Right lobe of liver (tissue), 6 donors: Measurements from ENCODE around the gene MEGF9. TPM values are rescaled to one million over a fixed set of nuclear protein-coding genes. Genes with fewer than 3 reads are reported as not detected.

Experiments used
- ATAC-seq, 4 donors: fragments of 200-7000 bp; cut with Tn5 transposase; one replicate each; pipeline ENCODE4 v1.9.1; 2020; ENCODE audit warnings: mild to moderate bottlenecking in 4 of 4, moderate library complexity in 4 of 4
- DNase-seq, 3 donors: peaks; one replicate each; pipeline ENCODE4 v3.0.0-alpha.2; 2020
- H3K27ac ChIP-seq, 3 donors: fragments of 200-600 bp; one replicate each; pipeline ENCODE4 v1.8.0; 2022
- H3K27me3 ChIP-seq, 2 donors: fragments of 200-600 bp; one replicate each; pipeline ENCODE4 v1.8.0; 2022
- H3K36me3 ChIP-seq, 4 donors: fragments of 200-600 bp; sonication (generic) in 1 of 4; one replicate each; pipeline versions ENCODE4 v1.5.1 to v1.8.0; 2017 to 2022; ENCODE audit warnings: control low read depth in 1 of 4
- H3K4me1 ChIP-seq, 4 donors: fragments of 200-600 bp; sonication (generic) in 1 of 4; one replicate each; pipeline versions ENCODE4 v1.5.1 to v1.8.0; 2017 to 2022; ENCODE audit warnings: control low read depth in 1 of 4
- H3K4me3 ChIP-seq, 3 donors: fragments of 200-600 bp; one replicate each; pipeline ENCODE4 v1.8.0; 2022
- H3K9me3 ChIP-seq, 4 donors: fragments of 200-600 bp; sonication (generic) in 1 of 4; one replicate each; pipeline versions ENCODE4 v1.5.1 to v1.8.0; 2017 to 2022; ENCODE audit warnings: control low read depth in 1 of 4
- POLR2A ChIP-seq: fragments of 450-650 bp; IDR thresholded peaks from one replicate; pipeline ENCODE4 v1.6.1; 2017; ENCODE audit warnings: antibody characterized with exemption, mild to moderate bottlenecking
- WGBS: methylation state at CpG from one replicate; pipeline ENCODE4 v1.1.6; 2018; ENCODE audit warnings: low coverage, low lambda C conversion rate; ENCODE audit not compliant: insufficient coverage; ENCODE audit errors: missing lambda C conversion rate; 5-methylcytosine and 5-hydroxymethylcytosine counted together
- intact Hi-C, 2 donors: fragments of 100-400 bp; cut with DNase I; formaldehyde crosslinking; loops; one replicate each; pipeline versions ENCODE4 v1.11.2 to v1.14.1; 2022
- total RNA-seq, 6 experiments: library from RNA; depleted of rRNA in 2 of 6; stranded (reverse); fragments of >200 nt in 2 of 6; fragmentation: NEBNext Ultra II Directional in 3 of 6; extraction: Animal tissue kit (Norgen Biotek cat#: 25700) in 3 of 6; gene quantifications; one replicate each; pipeline versions ENCODE4 v1.1.0 to v1.2.4, GENCODE V29; 2016 to 2023
- TF ChIP-seq, protein P1 (sequence below), 4 donors: fragments of 200-600 bp in 3 of 4; fragments of 450-650 bp in 1 of 4; IDR thresholded peaks; one replicate each; pipeline versions ENCODE4 v1.5.1 to v1.8.0; 2016 to 2022; ENCODE audit warnings: antibody characterized with exemption in 4 of 4, mild to moderate bottlenecking in 2 of 4
- donor health status: DM: no; HTN: yes; CAD: no.
- donor health status: DM: no; HTN: no; CAD: no.
- donor health status: DM: no; HTN: no; CAD: no.
- donor health status: DM: no; HTN: yes; CAD: no.
- donor health status: DM: no; HTN: yes; CAD: no.

The MEGF9 gene
- total RNA-seq, 6 experiments from 2014 or later, result 26.8 to 49.0 (median 38.2) TPM

DNA sequence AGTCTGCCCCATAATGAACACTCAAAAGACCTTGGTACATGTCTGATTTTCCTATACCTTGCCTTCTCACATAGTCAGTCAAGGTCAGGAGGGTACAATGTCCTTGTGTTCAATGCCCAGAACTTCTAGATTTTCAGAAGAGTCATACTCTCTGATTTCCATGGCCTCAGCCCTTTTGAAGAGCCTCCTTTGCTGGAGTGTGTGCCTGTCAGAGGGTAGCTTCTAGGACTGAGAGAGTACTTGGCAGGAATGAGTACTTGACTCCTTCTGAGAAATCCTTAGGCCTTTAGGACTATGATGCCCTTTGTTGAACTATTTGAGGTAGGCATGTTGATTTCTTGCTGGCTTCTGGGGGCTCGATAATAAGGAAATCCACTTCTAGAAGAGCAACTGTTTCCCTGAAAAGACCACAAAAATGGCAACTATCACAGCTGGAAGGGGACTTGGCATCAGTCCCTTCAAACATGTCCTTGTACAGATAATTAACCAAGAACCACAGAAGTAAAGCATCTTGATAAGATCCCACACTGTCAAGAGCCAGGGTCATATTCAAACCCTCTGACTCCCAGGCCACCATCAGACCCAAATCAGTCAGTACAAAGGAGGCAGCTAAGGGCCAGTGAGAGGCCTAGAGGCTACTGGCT is 10.6 kb upstream of the MEGF9 start:
- ATAC-seq (no peak), DNase-seq (no peak)
- intact Hi-C loops, result no loop called here
- H3K4me1 ChIP-seq, result peaks cover 0 to 9% (median 3%) of the 10 kb centered on the region in 4 donors
- no peaks in the 10 kb centered on the region for H3K27me3 ChIP-seq
- H3K27ac ChIP-seq, result no peak overlapping the region
- no peaks in the 10 kb centered on the region for H3K36me3 ChIP-seq
- H3K9me3 ChIP-seq, result no peaks in the 10 kb centered on the region
- TF ChIP-seq, protein P1, sequence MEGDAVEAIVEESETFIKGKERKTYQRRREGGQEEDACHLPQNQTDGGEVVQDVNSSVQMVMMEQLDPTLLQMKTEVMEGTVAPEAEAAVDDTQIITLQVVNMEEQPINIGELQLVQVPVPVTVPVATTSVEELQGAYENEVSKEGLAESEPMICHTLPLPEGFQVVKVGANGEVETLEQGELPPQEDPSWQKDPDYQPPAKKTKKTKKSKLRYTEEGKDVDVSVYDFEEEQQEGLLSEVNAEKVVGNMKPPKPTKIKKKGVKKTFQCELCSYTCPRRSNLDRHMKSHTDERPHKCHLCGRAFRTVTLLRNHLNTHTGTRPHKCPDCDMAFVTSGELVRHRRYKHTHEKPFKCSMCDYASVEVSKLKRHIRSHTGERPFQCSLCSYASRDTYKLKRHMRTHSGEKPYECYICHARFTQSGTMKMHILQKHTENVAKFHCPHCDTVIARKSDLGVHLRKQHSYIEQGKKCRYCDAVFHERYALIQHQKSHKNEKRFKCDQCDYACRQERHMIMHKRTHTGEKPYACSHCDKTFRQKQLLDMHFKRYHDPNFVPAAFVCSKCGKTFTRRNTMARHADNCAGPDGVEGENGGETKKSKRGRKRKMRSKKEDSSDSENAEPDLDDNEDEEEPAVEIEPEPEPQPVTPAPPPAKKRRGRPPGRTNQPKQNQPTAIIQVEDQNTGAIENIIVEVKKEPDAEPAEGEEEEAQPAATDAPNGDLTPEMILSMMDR (IDR thresholded peaks at IDR 0.05), result no peak
- no peak for TF ChIP-seq POLR2A
- no peak overlapping the region for H3K4me3 ChIP-seq
- WGBS, result 88% methylated on average over 1 of the region's 1 CpG

GRCh38 chr9:120723565-120723964 is 9.3 kb upstream of the MEGF9 start:
- H3K4me1 ChIP-seq, result no peaks in the 10 kb centered on the region
- no peaks in the 10 kb centered on the region for H3K36me3 ChIP-seq
- no peaks in the 10 kb centered on the region for H3K27me3 ChIP-seq
- TF ChIP-seq, protein P1 (IDR thresholded peaks at IDR 0.05), result no peak
- TF ChIP-seq POLR2A, result no peak
- DNase-seq, result no peak
- H3K4me3 ChIP-seq, result no peak overlapping the region
- ATAC-seq, result no peak
- H3K27ac ChIP-seq, result no peak overlapping the region
- no peaks in the 10 kb centered on the region for H3K9me3 ChIP-seq
- 54% methylated on average over 2 of the region's 3 CpGs for WGBS
- intact Hi-C loops, result no loop called here

DNA sequence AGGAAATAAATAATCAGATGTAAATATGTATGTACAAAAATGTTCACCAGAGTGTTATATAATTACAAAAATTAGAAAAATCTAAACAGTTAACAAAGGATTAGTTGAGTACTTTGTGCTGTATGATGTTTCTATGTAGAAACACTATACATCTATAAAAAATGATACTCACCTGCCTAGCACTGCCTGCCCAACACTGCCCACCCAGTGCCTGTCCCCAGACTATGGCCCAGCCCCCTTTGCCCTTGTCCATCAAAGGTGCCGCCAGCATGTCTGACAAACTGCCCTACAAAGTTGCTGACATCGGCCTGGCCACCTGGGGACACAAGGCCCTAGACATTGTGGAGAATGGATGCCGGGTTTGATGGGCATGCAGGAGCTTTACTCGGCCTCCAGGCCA is 6.1 kb upstream of the MEGF9 start:
- Histone ChIP-seq H3K27me3 (no peaks in the 10 kb centered on the region), H3K4me3 (no peak overlapping the region), H3K4me1 (peaks cover 0 to 17% (median 0%) of the 10 kb centered on the region in 4 donors), H3K27ac (no peak overlapping the region), H3K36me3 (no peaks in the 10 kb centered on the region), H3K9me3 (no peaks in the 10 kb centered on the region)
- DNase-seq (no peak), ATAC-seq (no peak)
- TF ChIP-seq, protein P1 (IDR thresholded peaks at IDR 0.05), result no peak
- TF ChIP-seq POLR2A, result no peak
- intact Hi-C loops, result no loop called here
- 100% methylated on average over 2 of the region's 4 CpGs for WGBS

GRCh38 chr9:120718316-120718715 is 4.0 kb upstream of the MEGF9 start:
- no peak for ATAC-seq
- no peak for DNase-seq
- H3K4me1 ChIP-seq, result peaks cover 0 to 19% (median 2%) of the 10 kb centered on the region in 4 donors
- H3K4me3 ChIP-seq, result no peak overlapping the region
- intact Hi-C loops, result no loop called here
- no peaks in the 10 kb centered on the region for H3K36me3 ChIP-seq
- no peaks in the 10 kb centered on the region for H3K9me3 ChIP-seq
- H3K27ac ChIP-seq, result no peak overlapping the region
- H3K27me3 ChIP-seq, result no peaks in the 10 kb centered on the region
- 72% methylated on average over 3 of the region's 3 CpGs for WGBS
- no peak for TF ChIP-seq POLR2A
- TF ChIP-seq, protein P1 (IDR thresholded peaks at IDR 0.05), result no peak
